Measurements from ENCODE around the gene ZNF362. TPM values are rescaled to one million over a fixed set of nuclear protein-coding genes. Genes with fewer than 3 reads are reported as not detected.

Gene ZNF362
- total RNA-seq, 2 experiments from 2014 or later: 8.9 to 26.1 TPM

DNA sequence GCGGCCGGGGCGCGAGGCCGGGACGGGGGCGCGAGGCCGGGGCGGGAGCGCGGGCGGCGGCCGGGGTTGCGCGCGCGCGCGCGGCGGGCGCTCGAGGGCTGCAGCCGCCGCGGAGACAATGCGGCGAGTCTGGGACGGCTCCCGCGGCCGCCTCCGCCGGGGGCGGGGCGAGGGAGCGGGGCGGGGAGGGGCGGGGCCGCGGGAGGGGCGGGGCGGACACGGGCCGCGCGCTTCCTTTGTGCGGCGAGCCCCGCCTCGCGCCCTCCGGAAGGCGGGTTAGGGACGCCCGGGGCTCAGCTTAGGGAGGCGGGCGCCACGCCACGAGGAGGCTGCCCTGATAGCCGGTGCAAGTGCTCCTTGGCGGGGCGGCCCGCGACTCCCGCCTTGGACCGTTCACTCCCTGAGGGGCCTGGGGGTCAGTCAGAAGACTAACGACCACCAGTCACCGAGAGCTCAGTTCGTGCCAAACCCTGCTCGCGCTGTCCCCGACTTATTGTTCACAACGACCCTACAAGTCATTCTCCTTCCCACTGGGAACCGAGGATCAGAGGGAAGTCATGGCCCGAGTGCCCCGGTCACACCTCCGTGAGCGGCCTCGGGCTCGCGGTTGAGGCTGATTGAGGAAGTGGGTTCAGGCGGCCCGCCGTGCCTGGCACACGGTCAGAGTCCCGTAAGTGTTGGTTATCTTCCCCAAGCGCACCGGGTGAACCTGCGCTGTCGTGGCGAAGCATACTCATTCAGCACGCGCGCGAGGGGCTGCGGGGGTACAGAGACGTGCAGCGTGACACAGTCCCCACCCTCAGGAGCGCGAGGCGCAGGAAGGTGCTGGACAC is 93.7 kb downstream of the ZNF362 start:
- TF ChIP-seq EZH2phosphoT487 (IDR thresholded peaks at IDR 0.05; ENCODE audit: borderline replicate concordance, low read depth, low read length): no peak
- BruUV-seq (replicated peaks): no TSS peak
- CTCF ChIA-PET (ENCODE audit: unreplicated experiment): no interaction called here

More for the DNA sequence above, 93.7 kb downstream of the ZNF362 start:
- intact Hi-C loops (cut with micrococcal nuclease; ENCODE audit: unreplicated experiment): loop anchor here (5.0 kb wide), 1 partner anchor 112 kb away; no protein-coding TSS in a partner anchor
- no peaks in the 10 kb centered on the region for H3K9me3 ChIP-seq (ENCODE audit: low read length)
- H3K4me1 ChIP-seq (ENCODE audit: insufficient read depth, low read length, poor library complexity, severe bottlenecking): peaks cover 35% of the 10 kb centered on the region
- H3K4me2 ChIP-seq (ENCODE audit: low read length): peak overlapping the region; percentile 96
- POLR2A ChIA-PET: interaction anchor here (0.7 to 1.1 kb wide), 2 partner anchors 36 to 46 kb away, joined by 4 read pairs; no protein-coding TSS in a partner anchor
- H3K36me3 ChIP-seq (ENCODE audit: insufficient read depth, low read length): 0 out of 2 replicates have a peak, but pooled peaks cover 8% of the 10 kb centered on the region
- H3K4me3 ChIP-seq (ENCODE audit: low read depth, low read length, poor library complexity, severe bottlenecking): peak overlapping the region; percentile 76
- H2AFZ ChIP-seq (ENCODE audit: low read length): peak overlapping the region; percentile 92
- peaks cover 17% of the 10 kb centered on the region; the same call in 1 of the 2 replicates for H4K20me1 ChIP-seq (ENCODE audit: insufficient read depth, low read length)
- H3K79me2 ChIP-seq (ENCODE audit: insufficient read depth, low read depth, low read length): peaks cover 14% of the 10 kb centered on the region; the same call in 1 of the 2 replicates
- no peaks in the 10 kb centered on the region for H3K9me2 ChIP-seq (ENCODE audit: insufficient read depth, low read length)
- DNase-seq (ENCODE audit: low spot score): peak; percentile 91
- peak overlapping the region; percentile 40 for H3K27ac ChIP-seq (ENCODE audit: low read depth, low read length, poor library complexity, severe bottlenecking)

Small RNA genes within 50 kb of the gene (microRNA-seq; reads per million reads assigned to microRNA genes)
- 6.8 reads per million for gene MIR3605 (ENCODE audit: borderline replicate concordance)

Small RNA genes within 50 kb of the gene (small RNA-seq; reads per million reads assigned to genes)
- gene RN7SKP16: 0.21 reads per million

Other genes with a start within 250 kb of the ZNF362 start
- gene AK2, start 219.6 kb upstream of the ZNF362 start, total RNA-seq (2014; rRNA removed; shearing (Covaris generic)): 185 and 223 TPM in 2 replicates
- 256 and 298 TPM in 2 replicates for gene AK2, start 219.6 kb upstream of the ZNF362 start, total RNA-seq (2022)
- 0.63 and 1.3 TPM in 2 replicates for gene AZIN2, start 175.3 kb upstream of the ZNF362 start, total RNA-seq (2014; rRNA removed; shearing (Covaris generic))
- gene AZIN2, start 175.3 kb upstream of the ZNF362 start, total RNA-seq (2022): 0.27 and 0.94 TPM in 2 replicates
- gene TRIM62, start 74.4 kb upstream of the ZNF362 start, total RNA-seq (2014; rRNA removed; shearing (Covaris generic)): 2.0 and 2.4 TPM in 2 replicates
- 8.4 and 8.8 TPM in 2 replicates for gene TRIM62, start 74.4 kb upstream of the ZNF362 start, total RNA-seq (2022)
- gene A3GALT2, start 64.6 kb downstream of the ZNF362 start, total RNA-seq (2014; rRNA removed; shearing (Covaris generic)): not detected in 2 replicates
- not detected in 2 replicates for gene A3GALT2, start 64.6 kb downstream of the ZNF362 start, total RNA-seq (2022)
- gene PHC2, start 174.6 kb downstream of the ZNF362 start, total RNA-seq (2014; rRNA removed; shearing (Covaris generic)): 31.0 and 34.0 TPM in 2 replicates
- 35.0 and 42.1 TPM in 2 replicates for gene PHC2, start 174.6 kb downstream of the ZNF362 start, total RNA-seq (2022)
- 3.0 and 4.0 TPM in 2 replicates for gene ZSCAN20, start 216.2 kb downstream of the ZNF362 start, total RNA-seq (2014; rRNA removed; shearing (Covaris generic))
- 3.6 and 3.9 TPM in 2 replicates for gene ZSCAN20, start 216.2 kb downstream of the ZNF362 start, total RNA-seq (2022)